SW 1271 (cell line): ENCODE results near the gene LRMDA.

Source experiments
- DNase-seq, 2 experiments: peaks; one replicate each; lab custom pipeline; 2025; lab: John Stamatoyannopoulos, UW

The LRMDA gene

GRCh38 chr10:76270464-76270863 lies 839.0 kb downstream of the LRMDA start:
- no peak for DNase-seq

DNA sequence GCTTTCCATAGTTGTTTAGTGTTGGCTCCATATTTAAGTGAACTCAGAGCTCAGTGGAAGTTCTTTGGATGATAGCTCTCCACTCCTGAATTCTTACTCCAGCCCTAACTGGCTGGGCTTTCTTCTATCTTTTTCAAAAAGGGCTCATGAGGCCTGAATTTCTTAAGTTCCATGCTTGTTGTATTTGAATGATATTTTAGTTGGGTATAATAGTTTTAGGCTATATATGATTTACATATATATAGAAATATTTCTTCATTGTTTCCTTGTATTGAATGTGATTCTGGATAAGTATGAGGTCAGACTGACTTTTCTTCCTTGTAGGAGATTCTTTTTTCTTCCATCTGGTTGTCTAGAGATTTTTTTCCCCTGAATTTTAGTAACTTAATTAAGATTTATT lies 843.5 kb downstream of the LRMDA start:
- DNase-seq, result no peak

- DNase-seq, result no peak
Observed at GRCh38 chr10:76278811-76279460, 847.5 kb downstream of the LRMDA start.

- DNase-seq, result no peak
Observed at GRCh38 chr10:76281659-76282058, 850.2 kb downstream of the LRMDA start.

DNA sequence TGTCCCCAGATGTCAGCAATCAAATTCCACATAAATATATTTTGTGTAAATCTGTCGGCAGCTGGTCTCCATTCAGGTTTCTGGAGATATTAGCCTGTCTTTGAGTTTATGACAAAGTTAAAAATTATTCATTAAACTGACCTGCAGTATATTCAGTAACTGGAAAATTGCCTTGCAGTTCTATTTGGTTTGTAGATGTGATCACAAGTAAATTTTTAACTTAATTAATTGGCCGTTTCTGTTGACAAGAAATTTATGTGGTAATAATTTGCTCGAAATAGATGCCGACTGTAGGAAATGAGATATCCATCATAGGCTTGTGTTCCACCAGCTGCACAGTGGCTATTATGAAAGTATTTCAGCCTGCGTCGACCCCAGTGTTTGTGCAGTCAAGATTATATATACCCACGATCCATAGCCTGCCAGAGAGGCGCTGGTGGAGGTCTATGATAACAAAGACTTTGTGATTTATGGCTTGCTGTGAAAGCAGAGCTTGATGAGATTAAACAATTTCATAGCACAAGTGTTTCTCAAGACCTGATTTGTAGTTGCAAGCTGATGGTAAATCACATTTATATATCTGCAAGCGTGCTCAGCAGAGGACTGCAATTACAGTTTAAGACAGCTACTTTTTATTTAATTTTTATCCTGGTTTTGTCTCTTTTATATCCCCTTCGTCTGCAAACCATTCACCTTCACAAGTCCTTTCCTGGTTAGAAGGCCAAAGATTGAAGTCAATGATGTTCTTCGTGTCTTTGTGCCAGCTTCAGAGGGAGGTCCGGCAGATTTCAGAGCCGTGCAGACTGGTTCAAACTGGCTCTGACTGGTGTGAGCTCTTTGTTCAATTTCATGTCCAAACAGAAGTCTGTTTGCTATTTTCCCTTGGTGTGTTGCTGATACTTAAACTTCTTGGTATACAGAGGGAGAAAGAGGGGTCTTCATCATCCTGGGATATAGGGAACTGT lies 850.9 kb downstream of the LRMDA start:
- DNase-seq, result no peak

DNA sequence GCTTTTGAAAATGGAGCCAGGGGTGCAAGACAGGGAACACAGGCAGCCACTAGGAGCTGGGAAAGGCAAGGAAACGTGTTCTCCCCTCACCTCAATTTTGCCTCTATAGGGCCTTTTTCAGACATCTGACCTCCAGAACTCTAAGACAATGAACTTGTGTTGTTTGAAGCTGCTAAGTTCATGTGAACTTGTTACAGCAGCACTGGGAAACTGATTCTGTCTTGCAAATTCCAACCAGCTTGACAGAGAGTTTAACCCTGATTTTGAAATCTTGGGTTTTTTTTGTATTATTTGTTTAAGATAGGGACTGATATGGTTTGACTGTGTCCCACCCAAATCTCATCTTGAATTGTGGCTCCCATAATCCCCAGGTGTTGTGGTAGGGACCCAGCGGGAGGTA lies 852.9 kb downstream of the LRMDA start:
- no peak for DNase-seq

GRCh38 chr10:76285012-76285411 lies 853.6 kb downstream of the LRMDA start:
- no peak for DNase-seq

DNA sequence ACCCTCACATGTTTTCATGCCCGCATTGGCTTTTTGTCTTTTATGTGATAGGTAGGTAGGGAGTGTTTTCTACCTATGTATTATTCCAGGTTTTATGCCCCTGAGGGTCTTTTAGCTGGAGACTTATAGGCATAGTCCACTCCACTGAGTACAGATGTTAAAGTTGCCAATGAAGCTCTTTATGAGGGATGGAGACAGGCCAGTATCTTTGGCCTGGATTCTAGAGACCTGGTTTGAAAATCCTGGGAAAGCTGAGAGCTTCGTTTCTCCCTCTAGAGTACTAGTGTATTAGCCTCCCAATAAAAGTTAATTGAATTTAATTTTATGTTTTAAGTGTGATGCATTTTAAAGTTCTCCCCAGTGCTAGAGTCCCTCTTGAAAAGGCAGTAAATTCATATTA lies 854.1 kb downstream of the LRMDA start:
- DNase-seq, result no peak

- DNase-seq, result no peak
Observed at GRCh38 chr10:76286536-76286935, 855.1 kb downstream of the LRMDA start.

DNA sequence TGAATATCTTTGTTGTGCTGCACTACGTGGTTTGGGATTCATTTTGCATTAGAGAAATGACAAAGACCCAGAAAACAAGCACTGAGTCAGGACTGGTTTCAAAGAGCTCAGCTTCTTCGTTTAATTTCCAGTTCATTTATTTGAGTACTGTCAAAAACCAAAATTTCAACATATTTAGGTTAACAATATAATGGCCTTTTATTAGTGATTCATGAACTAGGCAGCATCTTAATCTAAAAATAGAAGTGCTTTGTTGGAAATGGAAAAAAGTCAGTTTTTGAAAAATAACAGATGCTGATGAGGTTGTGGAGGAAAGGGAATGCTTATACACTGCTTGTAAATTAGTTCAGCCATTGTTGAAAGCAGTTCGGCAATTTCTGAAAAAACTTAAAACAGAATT lies 856.4 kb downstream of the LRMDA start:
- no peak for DNase-seq

- no peak for DNase-seq
Observed at GRCh38 chr10:76291175-76291574, 859.8 kb downstream of the LRMDA start.

DNA sequence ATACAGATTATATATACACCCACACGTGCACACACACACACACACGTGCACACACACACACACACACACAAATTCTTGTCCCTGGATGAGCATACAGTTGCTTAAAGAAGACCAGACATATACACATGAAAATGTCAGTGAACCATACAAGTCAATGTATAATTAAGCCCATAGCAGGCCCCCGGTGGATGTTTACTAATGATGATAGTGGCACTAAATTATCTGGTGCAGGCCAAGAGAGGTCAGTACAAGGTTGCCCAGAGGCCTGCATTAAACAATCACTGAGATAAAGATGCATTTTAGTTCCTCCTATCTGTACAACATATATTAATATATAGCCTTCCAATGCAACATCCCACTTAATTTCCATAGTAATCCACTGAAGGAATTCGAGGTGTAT lies 860.5 kb downstream of the LRMDA start:
- no peak for DNase-seq

DNA sequence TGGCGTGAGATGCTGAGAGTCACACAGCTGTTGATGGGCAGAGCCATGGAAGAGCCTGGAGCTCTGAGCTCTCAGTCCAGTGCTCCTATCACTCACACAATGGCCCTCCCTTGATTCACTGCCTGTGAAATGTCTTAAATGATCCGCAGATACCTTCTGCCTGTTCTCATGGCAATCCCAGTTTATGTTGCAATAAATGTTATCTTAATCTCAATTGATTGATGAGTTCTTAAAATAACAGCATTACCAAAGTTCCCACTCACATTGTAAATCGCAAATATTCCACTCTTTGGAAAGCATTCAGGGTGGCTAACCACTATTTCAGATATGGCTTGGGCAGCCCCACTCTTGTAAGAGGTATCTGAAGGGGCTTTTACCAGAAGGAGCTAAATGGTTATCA lies 865.5 kb downstream of the LRMDA start:
- DNase-seq, result no peak

DNA sequence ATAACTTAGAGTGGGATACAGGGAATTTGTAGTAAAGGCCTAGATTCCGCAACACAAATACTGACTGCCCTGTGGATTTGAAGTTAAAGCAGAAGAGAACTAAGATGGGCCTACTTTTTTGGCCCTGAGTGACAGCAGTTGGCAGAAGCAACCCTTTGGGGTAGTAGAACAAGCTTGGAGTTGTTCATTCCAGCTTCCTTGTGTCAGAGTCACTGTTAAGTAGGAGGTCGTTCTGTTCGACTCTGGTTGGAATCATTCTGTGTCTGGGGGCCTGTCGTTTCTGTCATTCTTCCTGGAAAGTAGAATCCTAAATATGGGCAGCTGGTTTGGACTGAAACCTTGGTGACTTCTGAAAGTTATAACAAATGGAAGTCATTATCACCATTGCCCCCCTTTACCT lies 865.9 kb downstream of the LRMDA start:
- DNase-seq, result no peak

GRCh38 chr10:76297780-76298281 lies 866.4 kb downstream of the LRMDA start:
- no peak for DNase-seq

GRCh38 chr10:76298329-76298728 lies 866.9 kb downstream of the LRMDA start:
- no peak for DNase-seq

GRCh38 chr10:76299501-76299900 lies 868.1 kb downstream of the LRMDA start:
- DNase-seq, result no peak

DNA sequence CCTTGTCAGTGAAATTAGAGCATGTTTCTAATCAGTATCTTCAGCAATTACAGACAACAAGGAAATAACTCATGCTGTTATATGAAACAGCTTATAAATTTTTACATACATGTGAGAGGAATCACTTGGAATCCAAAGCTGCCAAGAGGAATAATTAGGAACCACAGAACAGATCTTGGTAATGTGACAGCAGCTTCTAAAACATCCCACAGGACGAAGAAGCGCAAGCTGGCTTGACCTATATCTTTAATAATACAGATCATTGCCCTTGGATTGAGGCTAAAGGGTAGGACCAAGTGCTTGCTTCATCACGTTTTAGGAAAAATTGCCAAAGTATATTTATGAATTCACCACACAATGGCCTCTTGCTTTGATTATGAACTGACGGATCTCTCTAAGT lies 869.8 kb downstream of the LRMDA start:
- no peak for DNase-seq

- peak in 1 of 2 experiments; percentile 2 for DNase-seq
Observed at GRCh38 chr10:76301950-76302349, 870.5 kb downstream of the LRMDA start.

DNA sequence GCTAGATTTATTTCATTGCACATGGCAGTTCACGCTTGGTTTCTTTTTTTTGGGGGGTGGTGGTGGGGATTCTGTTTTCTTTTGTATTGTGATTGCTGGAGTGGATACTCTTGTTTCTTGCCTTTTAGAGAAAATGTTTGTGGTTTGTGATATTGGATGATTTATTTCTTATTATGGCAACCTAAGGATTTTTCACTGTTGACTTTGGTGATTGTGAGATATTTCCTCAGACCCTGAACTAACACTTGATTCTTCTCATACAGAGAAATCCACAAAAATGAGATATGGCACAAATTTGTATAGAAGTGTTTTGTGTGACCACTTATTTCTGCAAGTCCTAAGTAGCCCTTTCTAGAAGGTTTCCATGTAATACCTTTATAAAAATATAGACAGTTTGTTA lies 871.1 kb downstream of the LRMDA start:
- no peak for DNase-seq

GRCh38 chr10:76302961-76303630 lies 871.7 kb downstream of the LRMDA start:
- no peak for DNase-seq

DNA sequence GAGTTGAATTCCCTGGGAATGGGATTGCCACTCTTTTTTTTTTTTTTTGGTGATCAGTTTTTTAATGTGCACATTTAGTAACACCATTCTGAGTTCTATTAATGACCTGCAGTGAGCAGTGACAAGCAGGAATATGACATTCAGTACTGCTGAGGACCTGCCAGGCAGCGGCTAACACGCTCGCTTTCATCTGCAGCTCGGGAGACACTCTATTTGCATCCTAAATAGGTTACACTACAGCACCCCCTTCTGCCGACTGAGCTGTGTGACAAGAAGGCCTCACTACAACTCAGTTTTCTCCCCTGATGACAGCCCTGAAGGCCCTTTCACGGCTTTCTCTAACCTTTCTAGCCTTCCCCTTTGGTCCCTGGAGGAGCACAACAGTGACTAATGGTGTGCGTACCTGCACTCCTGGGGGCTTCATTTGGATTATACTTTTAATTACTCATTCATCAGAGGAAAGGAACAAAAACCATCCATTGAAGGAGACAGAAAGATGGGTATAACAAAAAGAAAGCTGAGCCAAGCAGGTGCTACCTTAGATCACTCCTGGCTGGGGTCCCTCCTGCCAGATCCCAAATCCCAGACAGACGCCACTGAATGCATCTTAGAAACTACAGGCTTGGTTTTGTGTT lies 872.4 kb downstream of the LRMDA start:
- no peak for DNase-seq
